ENCODE results near the gene FARSA.
"Not testable (repeated sequence)": the region's sequence is repeated elsewhere in the genome, so short reads cannot be mapped to it uniquely, and the experiment has no call there.

FARSA gene

DNA sequence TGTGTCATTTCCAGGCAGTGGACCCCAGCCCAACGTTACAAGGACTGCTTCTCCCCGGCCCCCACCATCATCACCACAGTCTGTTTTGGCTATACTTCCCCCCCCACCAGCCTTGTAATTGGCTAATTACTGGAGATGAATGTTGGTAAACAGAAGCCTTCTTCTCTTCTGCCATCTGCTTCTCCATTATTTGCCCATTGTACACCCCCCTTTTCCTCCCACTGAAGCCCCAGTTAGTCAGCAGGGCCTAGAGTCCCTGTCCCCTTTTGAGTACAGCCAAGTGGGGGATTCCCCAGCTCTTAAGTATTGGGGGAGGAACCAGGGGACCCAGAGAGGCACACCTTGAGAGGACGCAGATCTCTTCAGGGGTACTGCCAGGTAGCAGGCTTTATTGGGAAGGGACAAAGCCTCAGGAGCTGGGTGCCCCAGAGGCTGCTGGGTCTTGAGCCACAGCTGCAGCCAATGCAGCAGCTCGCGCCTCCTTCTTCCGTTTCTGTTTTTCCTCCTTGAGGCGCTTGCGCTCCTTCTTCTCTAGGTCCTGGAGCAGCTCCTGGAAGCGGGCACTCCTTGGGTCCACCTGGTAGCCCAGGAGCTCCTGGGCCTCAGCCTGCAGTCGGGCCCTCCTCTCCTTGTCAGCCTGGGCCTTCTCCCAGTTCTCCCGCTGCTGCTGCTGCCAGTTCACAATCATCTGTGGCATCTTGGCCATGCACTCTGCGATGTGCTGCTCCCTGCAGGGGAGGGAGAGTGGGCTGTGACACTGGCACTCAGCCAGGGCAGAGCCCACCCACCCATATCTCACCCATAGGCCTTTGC lies 20.5 kb upstream of the FARSA start:
- DNase-seq, result no peak

DNA sequence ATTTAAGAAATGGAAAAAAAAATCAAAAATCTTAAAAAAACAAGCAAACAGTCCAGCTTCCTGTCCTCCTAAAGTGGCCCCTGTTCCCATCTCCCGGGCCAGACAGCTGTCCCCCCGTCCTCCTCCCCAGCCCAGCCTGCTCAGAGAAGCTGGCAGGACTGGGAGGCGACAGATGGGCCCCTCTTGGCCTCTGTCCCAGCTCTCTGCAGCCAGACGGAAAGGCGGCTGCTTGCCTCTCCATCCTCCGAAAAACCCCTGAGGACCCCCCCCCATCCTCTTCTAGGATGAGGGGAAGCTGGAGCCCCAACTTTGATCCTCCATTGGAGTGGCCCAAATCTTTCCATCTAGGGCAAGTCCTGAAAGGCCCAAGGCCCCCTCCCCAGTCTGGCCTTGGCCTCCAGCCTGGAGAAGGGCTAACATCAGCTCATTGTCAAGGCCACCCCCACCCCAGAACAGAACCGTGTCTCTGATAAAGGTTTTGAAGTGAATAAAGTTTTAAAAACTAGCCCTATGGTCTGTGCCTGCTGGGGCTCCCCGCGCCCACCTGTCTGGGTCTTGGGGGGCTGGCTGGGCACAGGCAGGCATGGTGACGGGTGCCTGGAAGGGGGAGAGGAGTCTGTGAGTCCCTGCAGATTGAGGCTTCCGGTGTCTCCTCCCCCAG lies 19.8 kb upstream of the FARSA start:
- no peak for DNase-seq

DNA sequence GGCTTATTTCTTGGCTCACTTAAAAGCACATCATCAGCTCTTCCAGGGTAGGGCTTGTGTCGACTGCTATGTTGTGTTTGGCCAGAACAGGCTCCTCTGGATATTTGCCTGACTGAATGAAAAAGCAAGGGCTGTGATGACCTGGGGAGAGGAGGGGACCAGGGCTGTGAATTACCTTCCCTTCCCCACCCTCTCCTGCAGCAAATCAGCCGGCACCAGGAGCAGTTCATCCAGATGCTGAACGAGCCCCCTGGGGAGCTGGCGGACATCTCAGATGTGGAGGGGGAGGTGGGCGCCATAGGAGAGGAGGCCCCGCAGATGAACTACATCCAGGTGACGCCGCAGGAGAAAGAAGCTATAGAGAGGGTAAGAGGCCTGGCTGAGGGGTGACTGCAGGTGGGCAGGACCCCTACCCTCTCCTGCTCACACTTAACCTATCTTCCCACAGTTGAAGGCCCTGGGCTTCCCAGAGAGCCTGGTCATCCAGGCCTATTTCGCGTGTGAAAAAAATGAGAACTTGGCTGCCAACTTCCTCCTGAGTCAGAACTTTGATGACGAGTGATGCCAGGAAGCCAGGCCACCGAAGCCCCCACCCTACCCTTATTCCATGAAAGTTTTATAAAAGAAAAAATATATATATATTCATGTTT lies 19.1 kb upstream of the FARSA start:
- DNase-seq, result peak; percentile 64

DNA sequence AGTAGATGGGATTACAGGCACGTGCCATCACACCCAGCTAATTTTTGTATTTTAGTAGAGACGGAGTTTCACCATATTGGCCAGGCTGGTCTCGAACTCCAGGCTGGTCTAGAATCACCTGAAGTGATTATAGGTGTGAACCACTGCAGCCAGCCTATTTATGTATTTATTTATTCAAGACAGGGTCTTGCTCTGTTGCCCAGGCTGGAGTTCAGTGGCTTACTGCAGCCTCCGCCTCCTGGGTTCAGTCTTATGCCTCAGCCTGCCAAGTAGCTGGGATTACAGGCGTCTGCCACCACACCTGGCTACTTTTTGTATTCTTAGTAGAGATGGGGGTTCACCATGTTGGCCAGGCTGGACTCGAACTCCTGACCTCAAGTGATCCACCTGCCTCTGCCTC lies 18.5 kb upstream of the FARSA start:
- DNase-seq, result not testable (repeated sequence)

DNA sequence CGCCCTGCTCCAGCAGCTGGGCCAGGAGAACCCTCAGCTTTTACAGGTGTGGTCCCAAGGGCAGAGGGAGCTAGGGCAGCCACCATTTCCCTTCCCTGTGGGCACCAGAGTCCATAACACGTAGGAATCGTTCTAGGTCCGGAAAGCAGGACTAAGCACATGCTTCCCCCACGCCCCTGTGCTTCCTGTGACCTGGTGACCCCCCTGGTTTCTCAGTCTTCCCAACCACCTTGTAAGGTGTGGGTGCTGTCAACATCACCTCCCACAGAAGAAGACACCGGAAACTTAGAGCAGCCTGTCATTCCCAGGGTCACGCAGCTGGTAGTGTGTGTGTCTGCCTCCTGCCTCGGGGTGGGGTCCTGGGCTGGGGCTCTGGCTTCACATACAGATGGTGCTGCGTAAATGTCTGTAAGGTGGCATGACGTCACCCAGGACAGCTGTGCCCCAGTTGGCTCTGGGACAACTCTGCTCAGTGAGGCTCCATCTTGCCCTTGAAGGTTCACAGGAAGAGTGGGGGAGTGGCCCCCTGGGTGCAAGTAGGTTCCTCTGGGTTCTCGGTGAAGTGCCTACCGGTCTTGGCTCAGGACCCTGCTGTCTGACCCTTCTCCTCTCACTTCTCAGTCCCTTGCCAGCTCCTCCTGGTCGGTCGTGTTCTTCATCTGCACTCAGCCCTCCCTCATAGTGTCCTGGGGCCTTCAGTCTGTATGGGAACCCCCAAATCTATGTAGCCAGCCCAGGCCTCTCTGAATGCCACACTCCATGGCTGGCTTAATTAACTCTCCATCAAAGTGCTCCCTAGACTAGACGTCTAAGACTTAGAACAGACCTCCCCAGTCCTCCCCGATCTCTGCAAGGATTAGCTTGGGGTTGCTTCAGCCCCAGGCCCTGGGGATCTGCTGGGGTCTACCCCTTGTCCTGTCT lies 16.1 kb upstream of the FARSA start:
- DNase-seq, result no peak

DNA sequence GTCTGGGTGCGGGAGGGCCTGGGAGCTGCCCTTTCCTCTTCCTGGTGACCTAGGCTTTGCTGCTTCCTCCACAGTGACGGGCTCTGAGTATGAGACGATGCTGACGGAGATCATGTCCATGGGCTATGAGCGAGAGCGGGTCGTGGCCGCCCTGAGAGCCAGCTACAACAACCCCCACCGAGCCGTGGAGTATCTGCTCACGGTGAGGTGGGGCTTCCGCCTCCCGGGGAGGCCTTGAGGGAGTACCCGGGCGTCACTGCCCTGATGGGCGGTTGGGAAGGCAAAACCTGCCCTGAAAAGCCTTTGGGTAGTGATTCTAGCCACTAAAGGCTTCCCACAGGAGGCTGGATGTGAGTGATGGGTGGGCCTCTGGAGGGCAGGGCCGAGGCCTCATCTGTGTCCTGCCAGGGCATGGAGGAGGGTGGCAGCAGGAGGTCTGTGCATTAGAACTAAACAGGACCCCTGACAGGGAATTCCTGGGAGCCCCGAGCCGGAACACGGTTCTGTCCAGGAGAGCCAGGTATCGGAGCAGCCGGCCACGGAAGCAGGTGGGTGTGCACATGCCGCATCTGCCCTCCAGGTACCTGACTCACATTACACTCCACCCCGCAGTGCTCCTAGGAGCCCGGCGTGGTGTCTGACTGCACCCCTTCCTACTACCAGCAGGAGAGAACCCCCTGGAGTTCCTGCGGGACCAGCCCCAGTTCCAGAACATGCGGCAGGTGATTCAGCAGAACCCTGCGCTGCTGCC lies 15.3 kb upstream of the FARSA start:
- DNase-seq, result no peak

DNA sequence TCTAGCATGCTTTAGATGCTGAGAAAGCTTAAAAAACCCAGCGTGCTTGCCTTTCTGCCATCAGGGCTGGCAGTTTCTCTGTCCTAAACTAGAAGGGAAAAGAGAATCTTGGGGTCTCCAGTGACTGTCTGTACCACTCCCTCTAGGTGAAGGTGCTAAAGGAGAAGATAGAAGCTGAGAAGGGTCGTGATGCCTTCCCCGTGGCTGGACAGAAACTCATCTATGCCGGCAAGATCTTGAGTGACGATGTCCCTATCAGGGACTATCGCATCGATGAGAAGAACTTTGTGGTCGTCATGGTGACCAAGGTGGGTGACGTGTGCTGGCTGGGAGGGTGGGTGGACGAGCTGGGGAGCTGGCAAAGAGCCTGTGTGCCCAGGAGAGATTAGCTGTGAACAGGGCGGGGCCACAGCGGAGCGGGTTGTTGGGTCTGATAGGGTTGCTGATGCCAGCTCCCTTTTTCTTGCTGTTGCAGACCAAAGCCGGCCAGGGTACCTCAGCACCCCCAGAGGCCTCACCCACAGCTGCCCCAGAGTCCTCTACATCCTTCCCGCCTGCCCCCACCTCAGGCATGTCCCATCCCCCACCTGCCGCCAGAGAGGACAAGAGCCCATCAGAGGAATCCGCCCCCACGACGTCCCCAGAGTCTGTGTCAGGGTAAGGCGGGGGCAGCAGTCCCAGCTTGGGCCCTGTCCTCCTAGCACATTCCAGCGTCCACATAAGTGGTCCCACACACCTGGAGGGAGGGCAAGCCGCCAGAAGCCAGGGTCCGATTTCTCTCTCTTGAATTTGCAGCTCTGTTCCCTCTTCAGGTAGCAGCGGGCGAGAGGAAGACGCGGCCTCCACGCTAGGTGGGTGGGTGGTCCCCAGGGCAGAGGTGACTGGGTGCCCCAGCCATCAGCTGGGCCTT lies 14.4 kb upstream of the FARSA start:
- DNase-seq, result no peak

DNA sequence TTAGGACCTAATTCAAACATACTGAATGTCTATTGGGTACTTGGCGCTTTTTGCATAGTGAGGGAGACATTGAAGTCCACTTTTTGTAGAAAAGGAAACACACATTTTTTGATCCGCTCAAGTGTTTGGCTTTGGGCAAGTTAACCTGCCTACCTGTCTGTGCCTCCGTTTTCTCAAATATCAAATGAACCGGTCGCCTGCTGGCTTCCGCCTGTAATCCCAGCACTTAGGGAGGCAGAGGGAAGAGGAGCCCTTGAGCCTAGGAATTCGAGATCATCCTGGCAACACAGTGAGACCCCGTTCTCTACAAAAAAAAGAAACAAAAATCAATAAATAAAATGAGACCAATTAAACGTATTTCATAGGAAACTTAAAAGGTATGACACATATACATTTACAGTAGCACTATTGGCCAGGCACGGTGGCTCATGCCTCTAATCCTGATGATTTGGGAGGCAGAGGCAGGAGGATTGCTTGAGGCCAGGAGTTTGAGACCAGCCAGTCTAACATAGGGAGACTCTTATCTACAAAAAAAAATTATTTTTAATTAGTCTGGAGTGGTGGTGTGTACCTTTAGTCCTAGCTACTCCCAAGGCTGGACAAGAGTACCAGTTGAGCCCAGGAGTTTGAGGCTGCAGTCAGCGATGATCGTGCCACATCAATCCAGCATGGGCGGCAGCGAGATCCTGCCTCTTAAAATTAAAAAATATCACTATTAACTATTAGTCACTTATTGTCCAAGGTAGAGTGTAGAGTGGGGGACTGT lies 13.4 kb upstream of the FARSA start:
- no peak for DNase-seq

DNA sequence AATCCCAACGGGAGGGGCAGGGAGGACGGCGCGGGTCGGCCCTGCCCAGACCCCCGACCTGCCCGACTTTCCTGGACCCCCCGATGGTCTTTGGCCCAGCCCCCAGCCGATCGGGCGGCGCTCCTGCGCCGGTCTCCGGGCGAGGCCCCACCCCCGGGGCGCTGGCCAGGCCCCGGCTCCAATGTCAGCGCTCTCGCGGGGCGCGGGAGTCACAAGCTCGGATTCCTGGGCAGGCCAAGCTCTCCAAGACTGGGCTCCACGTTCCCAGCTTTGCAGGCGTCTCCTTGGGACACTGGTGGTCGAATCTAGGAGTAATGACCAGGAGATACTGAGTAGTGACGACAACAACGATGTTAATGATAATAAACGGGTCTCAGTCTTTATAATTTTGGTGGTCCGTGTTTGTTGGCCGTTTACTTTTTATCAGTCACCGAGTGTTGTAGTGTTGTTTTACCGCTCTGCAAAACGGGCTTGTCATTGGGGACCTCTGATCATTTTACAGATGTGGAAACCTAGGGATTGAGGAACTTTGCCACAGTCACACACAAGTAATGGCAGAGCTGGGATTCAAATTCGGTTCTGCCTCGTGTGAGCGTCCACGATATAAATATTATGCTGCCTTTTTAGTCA lies 12.7 kb upstream of the FARSA start:
- peak; percentile 80 for DNase-seq

DNA sequence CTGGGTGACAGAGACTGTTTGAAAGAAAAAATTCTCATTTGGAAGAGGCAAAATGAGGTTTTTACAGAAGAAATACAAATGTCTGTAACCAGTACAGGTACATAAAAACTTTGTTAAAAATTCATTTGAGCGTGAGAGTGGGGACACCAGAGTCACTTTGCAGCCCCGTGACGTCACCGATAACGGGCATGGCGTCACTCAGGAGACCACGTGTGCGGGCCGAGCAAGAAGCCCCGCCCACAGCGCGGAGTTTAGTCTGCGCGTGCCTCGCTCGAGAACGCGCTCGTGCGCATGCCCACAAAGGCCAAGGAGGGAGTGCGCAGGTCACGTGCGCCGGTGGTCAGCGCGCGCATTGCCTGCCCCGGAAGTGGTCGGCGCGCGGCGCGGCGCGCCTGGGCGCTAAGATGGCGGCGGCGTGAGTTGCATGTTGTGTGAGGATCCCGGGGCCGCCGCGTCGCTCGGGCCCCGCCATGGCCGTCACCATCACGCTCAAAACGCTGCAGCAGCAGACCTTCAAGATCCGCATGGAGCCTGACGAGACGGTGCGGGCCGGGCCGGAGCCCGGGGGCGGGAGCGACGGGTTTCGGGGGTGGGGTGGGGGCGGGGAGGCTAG lies 12.1 kb upstream of the FARSA start, which contains the start of gene RAD23A:
TSS of gene RAD23A (plus strand) at position 384 of the 613 bp plus-strand sequence. CDS start at position 471, 87 bp downstream.
- peak; percentile 97 for DNase-seq

DNA sequence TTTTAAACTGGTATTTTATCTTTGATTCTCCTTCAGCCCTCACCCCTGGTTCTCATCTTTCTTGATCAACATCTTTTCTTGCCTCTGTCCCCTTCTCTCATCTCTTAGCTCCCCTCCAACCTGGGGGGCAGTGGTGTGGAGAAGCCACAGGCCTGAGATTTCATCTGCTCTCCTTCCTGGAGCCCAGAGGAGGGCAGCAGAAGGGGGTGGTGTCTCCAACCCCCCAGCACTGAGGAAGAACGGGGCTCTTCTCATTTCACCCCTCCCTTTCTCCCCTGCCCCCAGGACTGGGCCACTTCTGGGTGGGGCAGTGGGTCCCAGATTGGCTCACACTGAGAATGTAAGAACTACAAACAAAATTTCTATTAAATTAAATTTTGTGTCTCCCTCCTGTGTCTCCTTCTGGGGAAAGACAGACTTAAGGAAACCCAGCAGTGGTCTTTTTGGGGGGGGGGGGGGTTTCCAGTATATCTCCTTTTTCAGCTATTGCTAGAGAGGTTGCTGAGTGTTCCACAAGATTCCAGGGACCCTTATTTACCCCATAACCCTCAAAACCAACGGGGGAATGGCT lies 10.7 kb upstream of the FARSA start:
- DNase-seq, result no peak

DNA sequence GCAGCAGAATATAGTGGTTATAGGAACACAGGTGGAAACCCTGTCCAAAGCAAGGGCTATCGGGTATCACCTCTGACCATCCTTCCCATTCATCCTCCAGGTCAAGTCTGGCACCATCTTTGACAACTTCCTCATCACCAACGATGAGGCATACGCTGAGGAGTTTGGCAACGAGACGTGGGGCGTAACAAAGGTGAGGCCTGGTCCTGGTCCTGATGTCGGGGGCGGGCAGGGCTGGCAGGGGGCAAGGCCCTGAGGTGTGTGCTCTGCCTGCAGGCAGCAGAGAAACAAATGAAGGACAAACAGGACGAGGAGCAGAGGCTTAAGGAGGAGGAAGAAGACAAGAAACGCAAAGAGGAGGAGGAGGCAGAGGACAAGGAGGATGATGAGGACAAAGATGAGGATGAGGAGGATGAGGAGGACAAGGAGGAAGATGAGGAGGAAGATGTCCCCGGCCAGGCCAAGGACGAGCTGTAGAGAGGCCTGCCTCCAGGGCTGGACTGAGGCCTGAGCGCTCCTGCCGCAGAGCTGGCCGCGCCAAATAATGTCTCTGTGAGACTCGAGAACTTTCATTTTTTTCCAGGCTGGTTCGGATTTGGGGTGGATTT lies 10.0 kb upstream of the FARSA start:
- DNase-seq, result no peak

DNA sequence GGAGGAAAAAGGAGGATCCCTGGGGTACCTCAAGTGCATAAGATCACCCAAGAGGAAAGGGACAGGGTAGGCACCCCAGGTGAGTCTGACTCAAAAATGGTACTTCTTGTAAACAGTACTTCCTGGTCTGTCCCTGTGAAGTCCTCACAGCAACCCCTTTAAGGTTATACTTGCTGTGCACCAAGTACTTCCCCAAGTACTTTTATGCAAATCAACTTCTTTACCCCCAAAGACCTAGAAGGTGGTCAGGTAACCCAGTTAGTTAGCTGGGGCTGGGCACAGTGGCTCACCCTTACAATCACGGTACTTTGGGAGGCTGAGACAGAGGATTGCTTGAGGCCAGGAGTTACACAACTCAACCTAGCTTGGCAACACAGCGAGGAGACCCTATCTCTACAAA lies 7.4 kb upstream of the FARSA start:
- DNase-seq, result no peak

DNA sequence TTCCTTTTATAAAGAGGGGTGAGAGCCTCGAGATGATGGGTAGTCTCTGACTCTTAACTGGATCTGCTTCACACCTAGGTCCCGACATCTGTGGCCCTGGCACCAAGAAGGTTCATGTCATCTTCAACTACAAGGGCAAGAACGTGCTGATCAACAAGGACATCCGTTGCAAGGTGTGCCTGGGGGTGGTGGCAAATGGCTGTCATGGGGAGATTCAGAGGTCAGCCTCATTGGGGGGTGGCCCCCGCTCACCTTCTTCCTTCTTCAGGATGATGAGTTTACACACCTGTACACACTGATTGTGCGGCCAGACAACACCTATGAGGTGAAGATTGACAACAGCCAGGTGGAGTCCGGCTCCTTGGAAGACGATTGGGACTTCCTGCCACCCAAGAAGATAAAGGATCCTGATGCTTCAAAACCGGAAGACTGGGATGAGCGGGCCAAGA lies 6.5 kb upstream of the FARSA start:
- DNase-seq, result no peak

DNA sequence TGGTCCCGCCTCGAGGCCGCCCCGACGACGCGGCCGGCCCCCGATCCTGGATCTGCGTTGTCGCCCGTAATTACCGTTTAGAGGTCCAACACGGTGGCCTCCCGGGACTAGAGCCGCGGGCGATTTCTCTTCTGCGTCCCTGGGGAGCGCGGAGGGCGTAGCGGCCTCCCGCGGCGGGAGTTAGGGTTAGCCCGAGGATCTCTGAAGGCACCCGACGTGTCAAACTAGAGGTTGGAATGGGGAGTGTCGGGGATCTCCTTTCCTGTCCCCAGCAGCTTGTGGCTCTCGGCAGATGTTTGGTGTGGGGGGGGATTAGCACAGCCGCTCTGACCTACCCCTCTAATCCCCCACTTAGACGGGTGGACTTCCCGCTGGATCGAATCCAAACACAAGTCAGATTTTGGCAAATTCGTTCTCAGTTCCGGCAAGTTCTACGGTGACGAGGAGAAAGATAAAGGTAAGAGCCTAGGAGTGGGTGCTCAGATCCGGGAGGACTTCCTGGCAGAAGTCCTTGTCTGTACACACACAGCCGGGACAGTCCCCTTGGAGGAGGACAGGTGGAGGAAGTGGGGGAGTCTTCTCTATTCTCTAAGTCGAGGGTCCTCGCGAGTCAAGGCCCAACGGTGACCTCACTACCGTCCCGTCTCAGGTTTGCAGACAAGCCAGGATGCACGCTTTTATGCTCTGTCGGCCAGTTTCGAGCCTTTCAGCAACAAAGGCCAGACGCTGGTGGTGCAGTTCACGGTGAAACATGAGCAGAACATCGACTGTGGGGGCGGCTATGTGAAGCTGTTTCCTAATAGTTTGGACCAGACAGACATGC lies 5.5 kb upstream of the FARSA start:
- DNase-seq, result peak; percentile 51

DNA sequence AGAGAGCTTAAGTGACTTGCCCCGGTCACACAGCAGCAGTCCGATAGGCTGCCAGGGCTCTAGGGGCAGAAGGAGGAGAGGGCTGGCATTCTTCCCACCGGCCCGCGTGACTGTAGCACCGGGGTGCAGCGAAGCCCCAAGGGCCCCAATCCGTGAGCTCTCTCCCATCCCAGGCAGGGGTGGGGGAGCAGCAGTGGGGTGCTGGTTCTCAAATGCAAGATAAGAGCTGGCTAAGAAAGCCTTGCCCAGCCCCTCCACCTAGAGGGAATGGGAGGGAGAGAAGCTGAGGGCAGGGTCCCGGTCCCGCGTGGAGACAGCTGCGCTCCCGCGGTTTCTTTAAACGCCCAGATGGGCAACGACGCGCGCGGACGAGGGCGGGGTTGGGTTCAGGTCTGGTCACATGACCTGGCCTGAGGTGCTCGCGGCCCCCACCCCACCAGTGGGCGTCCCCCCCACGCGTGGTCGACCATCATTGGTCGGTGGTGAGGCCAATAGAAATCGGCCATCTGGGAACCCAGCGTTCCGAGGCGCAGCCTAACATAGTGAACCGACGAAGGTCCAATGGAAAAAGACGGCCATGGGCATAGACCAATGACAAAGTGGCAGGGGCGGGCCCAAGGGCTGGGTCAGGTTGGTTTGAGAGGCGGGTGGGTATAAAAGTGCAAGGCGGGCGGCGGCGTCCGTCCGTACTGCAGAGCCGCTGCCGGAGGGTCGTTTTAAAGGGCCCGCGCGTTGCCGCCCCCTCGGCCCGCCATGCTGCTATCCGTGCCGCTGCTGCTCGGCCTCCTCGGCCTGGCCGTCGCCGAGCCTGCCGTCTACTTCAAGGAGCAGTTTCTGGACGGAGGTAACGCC lies 4.6 kb upstream of the FARSA start, which contains the start of gene CALR:
TSS of gene CALR (plus strand) at position 683 of the 852 bp plus-strand sequence. CDS start at position 754, 71 bp downstream.
- peak; percentile 99 for DNase-seq

Data from HCEC 1CT (cell line).